Stimulated activated naive B cell treated with anti-CD40 and anti-IgM and Interleukin-4, amounts not matched to agents 10 μg/mL and 1 μg/mL and 100 μg/mL, for 72 hours (primary cell): ENCODE data around the gene PLCB4.

Source experiments
- ATAC-seq, 2 donors: fragments of 150-1000 bp; cut with Tn5 transposase; replicated peaks; 2 replicates each; pipeline ENCODE4 v1.10.0; 2021; ENCODE audit warnings: moderate library complexity in 1 of 2
- DNase-seq: peaks from one replicate; pipeline ENCODE4 v3.0.0; 2021
- H3K27ac Mint-ChIP-seq: one replicate; pipeline ENCODE4 v1.8.0; 2022; ENCODE audit warnings: mild to moderate bottlenecking, mixed read lengths
- H3K27me3 Mint-ChIP-seq, 2 donors: one replicate each; pipeline ENCODE4 v1.8.0; 2022; ENCODE audit warnings: mixed read lengths in 2 of 2
- H3K36me3 Mint-ChIP-seq, 2 donors: one replicate each; pipeline ENCODE4 v1.8.0; 2022; ENCODE audit warnings: mixed read lengths in 2 of 2, mild to moderate bottlenecking in 1 of 2
- H3K4me1 Mint-ChIP-seq, 2 donors: one replicate each; pipeline ENCODE4 v1.8.0; 2022; ENCODE audit warnings: mixed read lengths in 2 of 2, mild to moderate bottlenecking in 1 of 2
- H3K4me3 Mint-ChIP-seq, 2 donors: one replicate each; pipeline ENCODE4 v1.8.0; 2022; ENCODE audit warnings: mild to moderate bottlenecking in 2 of 2, mixed read lengths in 2 of 2, moderate library complexity in 1 of 2
- H3K9me3 Mint-ChIP-seq, 2 donors: one replicate each; pipeline ENCODE4 v1.8.0; 2022; ENCODE audit warnings: mixed read lengths in 2 of 2, mild to moderate bottlenecking in 1 of 2

PLCB4 gene

GRCh38 chr20:9389346-9389745 lies 320.5 kb downstream of the PLCB4 start:
- Mint-ChIP-seq H3K27me3 (no peaks in the 10 kb centered on the region), H3K4me3 (no peak overlapping the region), H3K27ac (no peak overlapping the region), H3K9me3 (no peaks in the 10 kb centered on the region), H3K4me1 (peaks cover 0 to 15% of the 10 kb centered on the region in 2 donors), H3K36me3 (no peaks in the 10 kb centered on the region)
- ATAC-seq (no peak), DNase-seq (no peak)

- peaks cover 0 to 15% of the 10 kb centered on the region in 2 donors for H3K4me1 Mint-ChIP-seq
- no peak overlapping the region for H3K4me3 Mint-ChIP-seq
- no peaks in the 10 kb centered on the region for H3K36me3 Mint-ChIP-seq
- H3K27ac Mint-ChIP-seq: no peak overlapping the region
- H3K27me3 Mint-ChIP-seq: no peaks in the 10 kb centered on the region
- ATAC-seq (no peak), DNase-seq (no peak)
- H3K9me3 Mint-ChIP-seq: no peaks in the 10 kb centered on the region
Measured at GRCh38 chr20:9390441-9390840, 321.6 kb downstream of the PLCB4 start.

DNA sequence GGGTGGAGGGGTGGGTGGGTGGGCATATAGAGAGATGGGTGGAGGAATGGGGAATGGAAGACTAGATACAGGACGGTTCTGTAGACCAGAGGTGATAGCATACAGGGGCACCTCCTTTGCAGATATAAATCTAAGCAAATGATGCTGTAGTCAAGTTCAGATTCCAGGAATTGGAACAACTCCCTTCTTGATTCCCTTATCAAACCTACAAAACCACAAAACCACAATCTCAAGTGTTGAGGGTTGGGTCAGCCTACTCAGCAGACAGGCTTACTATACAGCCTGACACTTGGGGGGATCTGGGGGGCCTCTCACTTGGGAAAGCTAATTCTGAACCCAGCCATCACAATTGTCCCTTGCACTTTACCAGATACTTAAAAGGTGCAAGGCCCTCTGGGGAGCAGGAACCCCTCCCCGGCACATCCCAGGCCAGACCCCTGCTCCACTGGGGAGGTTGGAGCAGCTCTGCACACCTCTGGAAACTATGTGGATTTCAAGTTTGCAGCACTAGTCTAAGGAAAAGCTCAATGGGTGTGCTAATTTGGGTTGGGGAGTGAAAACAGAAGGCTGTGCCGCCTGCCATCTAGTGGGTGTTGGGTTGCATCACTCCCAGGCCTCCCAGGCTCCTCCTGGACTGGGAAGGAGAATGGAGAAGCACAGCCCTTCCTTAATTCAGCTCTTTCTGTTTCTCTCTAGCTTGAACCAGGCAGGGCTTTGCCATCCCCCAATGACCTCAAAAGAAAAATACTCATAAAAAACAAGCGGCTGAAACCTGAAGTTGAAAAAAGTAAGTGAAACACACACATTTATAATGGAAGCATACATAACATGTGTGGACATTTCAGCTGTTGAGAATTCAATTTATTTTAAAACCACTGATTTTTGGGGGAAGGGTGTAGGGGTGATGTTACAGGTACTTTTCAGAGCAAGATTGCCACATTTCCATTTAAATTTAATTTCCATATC lies 324.3 kb downstream of the PLCB4 start:
- DNase-seq: peak; percentile 15
- H3K4me3 Mint-ChIP-seq: no peak overlapping the region
- H3K36me3 Mint-ChIP-seq: no peaks in the 10 kb centered on the region
- peak overlapping the region; percentile 20 for H3K27ac Mint-ChIP-seq
- peak; percentile 47 to 61 for ATAC-seq
- no peaks in the 10 kb centered on the region for H3K27me3 Mint-ChIP-seq
- H3K4me1 Mint-ChIP-seq: peaks cover 7 to 25% of the 10 kb centered on the region in 2 donors
- no peaks in the 10 kb centered on the region for H3K9me3 Mint-ChIP-seq

- Mint-ChIP-seq H3K4me1 (peaks cover 7 to 37% of the 10 kb centered on the region in 2 donors), H3K9me3 (no peaks in the 10 kb centered on the region), H3K4me3 (no peak overlapping the region), H3K27ac (no peak overlapping the region), H3K27me3 (no peaks in the 10 kb centered on the region), H3K36me3 (no peaks in the 10 kb centered on the region)
- DNase-seq (no peak), ATAC-seq (no peak)
Measured at GRCh38 chr20:9395971-9396370, 327.1 kb downstream of the PLCB4 start.

DNA sequence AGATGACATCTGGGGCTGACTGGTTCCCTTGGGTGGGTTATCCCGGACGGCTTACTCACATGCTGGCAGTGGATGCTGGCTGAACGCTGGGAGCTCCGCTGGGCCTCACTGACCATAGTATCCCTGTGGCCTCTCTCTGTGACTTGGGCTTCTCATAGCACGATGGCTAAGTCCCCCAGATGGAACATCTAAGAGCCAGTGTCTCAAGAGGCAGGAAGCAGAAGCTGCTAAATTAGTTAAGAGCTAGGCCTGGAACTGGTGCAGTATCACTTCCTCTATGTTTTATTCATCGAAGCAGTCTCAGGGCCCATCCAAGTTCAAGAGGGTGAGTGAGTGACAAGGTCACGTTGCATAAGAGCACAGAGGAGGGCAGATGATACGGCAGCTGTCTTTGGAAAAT lies 329.0 kb downstream of the PLCB4 start:
- Mint-ChIP-seq H3K36me3 (no peaks in the 10 kb centered on the region), H3K4me1 (peaks cover 7 to 30% of the 10 kb centered on the region in 2 donors), H3K4me3 (peak overlapping the region in 1 of 2 donors; percentile 18), H3K27ac (peak overlapping the region; percentile 65), H3K27me3 (no peaks in the 10 kb centered on the region), H3K9me3 (no peaks in the 10 kb centered on the region)
- peak; percentile 96 to 99 for ATAC-seq
- DNase-seq: peak; percentile 13

- DNase-seq (no peak), ATAC-seq (no peak)
- Mint-ChIP-seq H3K4me1 (peaks cover 7 to 22% of the 10 kb centered on the region in 2 donors), H3K36me3 (no peaks in the 10 kb centered on the region), H3K27me3 (no peaks in the 10 kb centered on the region), H3K9me3 (no peaks in the 10 kb centered on the region), H3K4me3 (no peak overlapping the region), H3K27ac (no peak overlapping the region)
Measured at GRCh38 chr20:9398882-9399281, 330.0 kb downstream of the PLCB4 start.

- no peaks in the 10 kb centered on the region for H3K36me3 Mint-ChIP-seq
- H3K27me3 Mint-ChIP-seq: no peaks in the 10 kb centered on the region
- no peak overlapping the region for H3K27ac Mint-ChIP-seq
- no peak overlapping the region for H3K4me3 Mint-ChIP-seq
- H3K4me1 Mint-ChIP-seq: peaks cover 7 to 22% of the 10 kb centered on the region in 2 donors
- DNase-seq: no peak
- ATAC-seq: no peak
- H3K9me3 Mint-ChIP-seq: no peaks in the 10 kb centered on the region
Measured at GRCh38 chr20:9399322-9399721, 330.4 kb downstream of the PLCB4 start.

- H3K36me3 Mint-ChIP-seq: no peaks in the 10 kb centered on the region
- peaks cover 7 to 22% of the 10 kb centered on the region in 2 donors for H3K4me1 Mint-ChIP-seq
- DNase-seq (no peak), ATAC-seq (no peak)
- no peaks in the 10 kb centered on the region for H3K9me3 Mint-ChIP-seq
- H3K27me3 Mint-ChIP-seq: no peaks in the 10 kb centered on the region
- no peak overlapping the region for H3K4me3 Mint-ChIP-seq
- H3K27ac Mint-ChIP-seq: no peak overlapping the region
Measured at GRCh38 chr20:9400171-9401025, 331.5 kb downstream of the PLCB4 start.

DNA sequence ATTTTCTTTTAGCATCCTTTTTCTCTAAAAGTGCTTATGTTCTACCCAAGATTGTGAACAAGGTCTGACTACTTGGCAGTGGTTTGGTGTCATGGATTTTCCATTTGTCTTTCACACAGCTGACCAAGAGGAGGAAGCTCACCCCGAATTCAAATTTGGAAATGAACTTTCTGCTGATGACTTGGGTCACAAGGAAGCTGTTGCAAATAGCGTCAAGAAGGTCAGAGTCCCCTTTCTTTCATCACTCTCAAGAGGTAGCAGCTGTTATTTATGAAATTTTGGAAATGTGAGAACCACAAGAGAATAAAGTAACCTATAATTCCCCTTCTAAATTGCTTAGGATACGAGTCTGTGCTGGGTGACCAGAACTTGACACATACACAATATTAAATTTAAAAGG lies 332.5 kb downstream of the PLCB4 start:
- H3K4me1 Mint-ChIP-seq: peaks cover 7 to 22% of the 10 kb centered on the region in 2 donors

GRCh38 chr20:9402141-9402540 lies 333.3 kb downstream of the PLCB4 start:
- no peak overlapping the region for H3K4me3 Mint-ChIP-seq
- DNase-seq: no peak
- H3K9me3 Mint-ChIP-seq: no peaks in the 10 kb centered on the region
- H3K27ac Mint-ChIP-seq: no peak overlapping the region
- H3K27me3 Mint-ChIP-seq: no peaks in the 10 kb centered on the region
- H3K36me3 Mint-ChIP-seq: no peaks in the 10 kb centered on the region
- peaks cover 6 to 22% of the 10 kb centered on the region in 2 donors for H3K4me1 Mint-ChIP-seq
- ATAC-seq: no peak

More for the DNA sequence above, 332.5 kb downstream of the PLCB4 start:
- DNase-seq (no peak), ATAC-seq (no peak)
- Mint-ChIP-seq H3K27me3 (no peaks in the 10 kb centered on the region), H3K9me3 (no peaks in the 10 kb centered on the region), H3K4me3 (no peak overlapping the region), H3K36me3 (no peaks in the 10 kb centered on the region), H3K27ac (no peak overlapping the region)

DNA sequence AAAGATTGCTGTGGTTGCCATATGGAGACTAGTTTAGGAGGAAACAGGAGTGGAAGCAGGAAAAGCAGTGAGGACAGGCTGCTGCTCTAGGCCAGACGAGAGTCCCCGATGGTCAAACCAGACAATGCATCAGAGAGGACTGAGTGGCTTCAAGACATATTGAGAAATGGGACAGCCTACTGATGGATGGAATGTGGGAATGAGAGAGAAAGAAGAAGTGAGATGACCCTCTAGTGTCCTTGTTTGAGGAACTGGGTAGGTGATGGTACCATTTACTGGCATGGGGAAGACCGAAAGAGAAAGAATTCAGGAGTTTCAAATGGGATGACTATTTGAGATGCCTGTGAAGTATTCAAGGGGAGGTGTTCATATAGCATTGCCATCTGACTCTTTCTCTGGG lies 333.7 kb downstream of the PLCB4 start:
- ATAC-seq (no peak), DNase-seq (no peak)
- Mint-ChIP-seq H3K27ac (no peak overlapping the region), H3K4me1 (peaks cover 4 to 19% of the 10 kb centered on the region in 2 donors), H3K4me3 (no peak overlapping the region), H3K27me3 (no peaks in the 10 kb centered on the region), H3K36me3 (no peaks in the 10 kb centered on the region), H3K9me3 (no peaks in the 10 kb centered on the region)

DNA sequence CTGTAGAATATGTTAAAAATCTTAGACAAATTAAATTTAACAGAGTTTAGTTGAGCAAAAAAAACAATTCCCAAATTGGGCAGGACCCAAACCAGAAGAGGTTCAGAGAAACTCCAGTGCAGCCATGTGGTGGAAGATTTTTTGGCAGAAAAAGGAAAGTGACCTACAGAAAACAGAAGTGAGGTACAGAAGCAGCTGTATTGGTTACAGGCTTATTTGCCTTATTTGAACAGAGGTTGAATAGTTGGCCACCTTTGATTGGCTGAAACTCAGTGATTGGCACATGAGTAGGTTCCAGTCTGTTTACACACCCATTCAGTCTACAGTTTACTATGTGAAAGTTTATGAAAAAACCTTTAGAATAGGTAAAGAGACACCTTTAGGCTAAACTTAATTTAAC lies 334.6 kb downstream of the PLCB4 start:
- Mint-ChIP-seq H3K9me3 (no peaks in the 10 kb centered on the region), H3K4me1 (peaks cover 0 to 13% of the 10 kb centered on the region in 2 donors), H3K4me3 (no peak overlapping the region), H3K27ac (no peak overlapping the region), H3K36me3 (no peaks in the 10 kb centered on the region), H3K27me3 (no peaks in the 10 kb centered on the region)
- DNase-seq (no peak), ATAC-seq (peak; percentile 62 to 70)

DNA sequence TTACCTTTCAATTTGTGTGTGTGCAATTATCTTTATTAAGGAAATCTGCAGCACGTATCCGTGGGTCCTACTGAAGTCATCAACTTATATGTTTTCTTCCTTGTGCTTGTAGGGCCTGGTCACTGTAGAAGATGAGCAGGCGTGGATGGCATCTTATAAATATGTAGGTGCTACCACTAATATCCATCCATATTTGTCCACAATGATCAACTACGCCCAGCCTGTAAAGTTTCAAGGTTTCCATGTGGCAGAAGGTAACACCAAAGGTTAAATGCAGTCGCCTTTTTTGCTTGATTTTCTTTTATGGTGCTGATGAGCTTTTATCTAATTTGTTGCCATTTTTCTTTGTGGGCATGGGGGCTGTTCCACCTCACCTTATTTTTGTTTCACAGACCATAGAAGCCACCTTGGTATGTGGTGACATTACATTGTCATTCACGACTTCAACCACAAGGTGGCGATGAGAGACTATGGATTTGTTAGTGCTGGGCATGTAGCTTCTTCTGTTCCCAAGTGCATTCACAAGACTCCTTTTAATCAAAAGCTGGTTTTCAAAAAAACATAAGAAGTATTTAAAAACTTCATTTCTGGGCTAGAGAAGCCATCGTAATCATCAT lies 339.0 kb downstream of the PLCB4 start:
- Mint-ChIP-seq H3K4me3 (no peak overlapping the region), H3K4me1 (peaks cover 16 to 31% of the 10 kb centered on the region in 2 donors), H3K27me3 (no peaks in the 10 kb centered on the region), H3K27ac (no peak overlapping the region), H3K36me3 (no peaks in the 10 kb centered on the region), H3K9me3 (no peaks in the 10 kb centered on the region)
- DNase-seq (peak; percentile 41), ATAC-seq (peak; percentile 44 to 62)
